Middle frontal gyrus (tissue), 1 donor: ENCODE data around the gene ACBD6.
"Not testable (repeated sequence)": the region's sequence is repeated elsewhere in the genome, so short reads cannot be mapped to it uniquely, and the experiment has no call there.

ENCODE experiments used
- DNase-seq: peaks from one replicate; pipeline ENCODE4 v3.0.0-alpha.2; 2015; ENCODE audit warnings: low spot score; ENCODE audit errors: extremely low spot score

The ACBD6 gene

GRCh38 chr1:180489976-180490375 is 12.4 kb downstream of the ACBD6 start:
- DNase-seq, result no peak

GRCh38 chr1:180489313-180489712 is 13.1 kb downstream of the ACBD6 start:
- no peak for DNase-seq

DNA sequence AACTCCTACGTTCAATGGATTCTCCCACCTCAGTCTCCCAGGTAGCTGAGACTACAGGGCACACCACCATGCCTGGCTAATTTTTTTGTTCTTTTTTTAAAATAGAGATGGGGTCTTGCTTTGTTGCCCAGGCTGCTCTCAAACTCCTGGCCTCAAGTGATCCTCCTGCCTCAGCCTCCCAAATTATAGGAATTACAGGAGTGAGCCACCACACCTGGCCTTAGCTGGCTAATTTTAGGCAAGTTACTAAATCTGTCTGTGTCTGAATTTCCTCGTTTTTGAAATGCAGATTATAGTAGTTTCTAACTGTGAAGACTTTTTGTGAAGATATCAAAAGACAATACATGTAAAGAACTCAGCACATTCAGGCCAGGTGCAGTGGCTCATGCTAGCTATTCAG is 13.7 kb downstream of the ACBD6 start:
- DNase-seq, result no peak

GRCh38 chr1:180486092-180486491 is 16.3 kb downstream of the ACBD6 start:
- no peak for DNase-seq

DNA sequence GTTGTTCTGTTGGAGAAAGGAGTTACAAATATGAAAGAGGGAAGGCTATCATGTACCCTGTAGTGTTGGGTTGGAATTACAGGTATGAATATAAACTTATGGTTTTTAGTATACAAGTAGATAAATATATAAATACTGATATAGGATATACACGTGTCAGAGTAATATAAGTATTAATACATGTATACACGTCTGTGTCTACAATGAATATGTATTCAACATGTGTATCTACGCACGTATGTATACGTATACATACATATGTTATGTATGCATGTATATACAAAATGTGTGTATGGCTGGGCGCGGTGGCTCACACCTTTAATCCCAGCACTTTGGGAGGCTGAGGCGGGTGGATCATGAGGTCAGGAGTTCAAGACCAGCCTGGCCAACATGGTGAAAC is 17.9 kb downstream of the ACBD6 start:
- DNase-seq, result no peak

GRCh38 chr1:180482425-180483275 is 19.7 kb downstream of the ACBD6 start:
- no peak for DNase-seq

DNA sequence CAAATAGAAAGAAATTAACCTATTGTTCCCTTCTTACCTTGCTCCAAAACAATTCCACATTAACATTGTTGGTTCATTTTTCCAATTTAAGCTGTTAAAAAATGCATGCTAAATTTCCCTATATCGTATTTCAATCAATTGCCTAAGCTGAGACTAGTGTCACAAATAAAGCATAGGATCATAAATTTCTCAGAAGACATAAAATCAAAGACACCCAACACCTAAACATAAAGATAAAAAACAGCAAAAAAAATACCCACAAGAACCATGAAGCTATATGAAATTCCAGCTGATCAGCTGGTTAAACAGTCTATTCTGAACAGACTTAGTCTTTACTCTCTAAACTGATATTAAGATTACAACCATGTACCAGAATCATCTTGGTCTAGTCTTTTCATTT is 32.3 kb downstream of the ACBD6 start:
- no peak for DNase-seq

DNA sequence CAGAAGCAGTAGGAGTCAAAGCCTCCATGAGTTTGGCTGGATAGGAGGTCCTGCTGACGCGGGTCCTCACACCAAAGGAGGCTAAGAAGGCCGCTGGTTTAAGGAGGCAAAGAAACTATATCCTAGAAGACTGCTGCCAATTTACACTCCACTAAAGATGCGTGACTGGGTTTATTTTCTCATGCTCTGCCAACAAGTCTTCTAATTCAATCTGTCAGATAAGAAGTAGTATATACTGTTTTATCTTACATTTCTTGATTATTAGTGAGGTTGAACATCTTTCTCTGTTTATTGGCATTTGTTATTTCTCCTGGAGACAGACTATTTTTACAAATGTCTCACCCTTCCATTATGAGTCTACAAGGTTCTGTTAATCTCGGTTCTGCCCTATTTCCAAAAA is 34.1 kb downstream of the ACBD6 start:
- no peak for DNase-seq

- no peak for DNase-seq
These were observed 40.3 kb downstream of the ACBD6 start for GRCh38 chr1:180462102-180462501.

GRCh38 chr1:180461682-180462081 is 40.7 kb downstream of the ACBD6 start:
- DNase-seq, result not testable (repeated sequence)

DNA sequence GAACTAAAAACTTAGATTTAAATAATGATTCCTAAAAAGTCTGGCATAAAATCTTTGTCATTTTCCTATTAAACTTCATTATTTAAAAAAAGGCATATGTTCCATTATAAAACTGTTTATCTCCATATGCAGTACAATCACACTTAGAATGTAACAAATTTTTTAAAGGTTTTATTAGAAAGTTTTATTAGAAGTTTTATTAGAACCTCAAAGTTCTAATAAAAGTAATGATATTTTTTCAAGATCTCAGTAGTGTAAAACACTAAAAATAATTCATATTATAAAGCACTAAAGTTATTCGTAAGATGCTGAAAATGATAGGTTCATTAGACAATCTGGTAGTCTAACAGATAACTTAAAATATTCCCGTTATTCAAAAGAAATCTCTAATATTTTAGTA is 43.6 kb downstream of the ACBD6 start:
- DNase-seq, result no peak

- no peak for DNase-seq
These were observed 46.2 kb downstream of the ACBD6 start for GRCh38 chr1:180456191-180456590.

- DNase-seq, result no peak
These were observed 50.9 kb downstream of the ACBD6 start for GRCh38 chr1:180451504-180451903.

DNA sequence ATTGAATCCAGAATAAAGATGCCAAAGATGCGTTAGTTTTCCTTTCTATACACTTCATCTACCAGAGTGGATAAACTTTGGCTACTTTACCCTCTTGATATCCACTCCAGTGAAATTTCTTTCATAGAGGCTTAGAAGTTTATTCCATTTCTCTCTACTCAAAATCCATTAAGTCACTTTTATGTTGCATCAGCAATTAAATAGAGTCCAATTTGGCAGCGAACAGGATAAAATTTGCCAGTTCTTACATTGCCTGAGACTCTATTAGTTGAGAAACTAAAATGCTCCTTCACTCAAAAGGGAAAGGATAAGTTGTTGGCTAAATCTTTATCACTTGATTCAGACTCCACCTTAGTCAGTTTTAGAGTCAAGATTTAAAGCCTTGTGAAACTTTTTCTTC is 57.9 kb downstream of the ACBD6 start:
- no peak for DNase-seq

DNA sequence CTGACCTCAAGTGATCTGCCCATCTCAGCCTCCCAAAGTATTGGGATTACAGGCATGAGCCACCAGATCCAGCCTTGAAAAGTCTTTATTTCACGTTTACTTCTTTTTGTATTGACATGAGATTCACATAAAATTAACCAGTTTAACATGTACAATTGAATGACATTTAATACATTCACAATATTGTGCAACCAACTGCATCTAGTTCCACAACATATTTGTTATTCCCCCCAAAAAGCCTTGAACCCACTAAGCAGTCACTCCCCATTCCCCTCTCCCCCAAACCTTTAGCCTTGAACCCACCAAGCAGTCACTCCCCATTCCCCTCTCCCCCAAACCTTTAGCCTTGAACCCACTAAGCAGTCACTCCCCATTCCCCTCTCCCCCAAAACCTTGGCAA is 62.0 kb downstream of the ACBD6 start:
- no peak for DNase-seq

- no peak for DNase-seq
These were observed 66.8 kb downstream of the ACBD6 start for GRCh38 chr1:180435566-180435965.

DNA sequence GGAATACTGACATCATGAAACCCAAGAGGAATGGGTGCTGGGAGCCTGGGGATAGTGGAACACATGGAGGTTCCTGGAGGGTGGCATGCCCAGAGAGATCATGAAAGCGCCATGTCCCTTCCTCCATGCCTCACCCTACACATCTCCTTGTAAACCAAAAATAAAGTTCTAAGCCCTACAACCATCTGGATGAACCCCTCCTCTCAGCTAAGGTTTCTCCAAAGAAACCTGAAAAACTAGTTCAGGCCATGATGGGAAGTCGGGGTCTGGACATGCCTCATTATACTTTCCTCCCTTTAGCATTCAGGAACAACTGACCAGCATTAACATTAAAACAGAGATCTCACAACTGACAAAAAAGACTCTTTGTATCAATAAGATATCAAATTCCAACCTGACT is 68.5 kb downstream of the ACBD6 start:
- DNase-seq, result no peak

DNA sequence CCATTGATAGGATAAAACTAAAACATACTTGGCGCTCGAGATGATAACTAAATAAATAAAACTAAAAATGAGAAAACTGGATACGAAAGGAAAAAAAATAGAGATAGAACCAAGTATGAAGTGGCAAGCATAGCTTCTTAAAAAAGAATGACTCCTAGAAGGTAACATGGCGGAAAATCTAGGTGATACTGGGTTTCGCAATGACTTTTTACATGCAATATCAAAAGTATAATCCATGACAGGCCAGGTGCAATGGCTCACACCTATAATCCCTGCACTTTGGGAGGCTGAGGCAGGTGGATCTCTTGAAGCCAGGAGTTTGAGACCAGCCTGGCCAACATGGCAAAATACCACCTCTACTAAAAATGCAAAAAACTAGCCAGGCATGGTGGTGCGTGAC is 70.7 kb downstream of the ACBD6 start:
- DNase-seq, result no peak

DNA sequence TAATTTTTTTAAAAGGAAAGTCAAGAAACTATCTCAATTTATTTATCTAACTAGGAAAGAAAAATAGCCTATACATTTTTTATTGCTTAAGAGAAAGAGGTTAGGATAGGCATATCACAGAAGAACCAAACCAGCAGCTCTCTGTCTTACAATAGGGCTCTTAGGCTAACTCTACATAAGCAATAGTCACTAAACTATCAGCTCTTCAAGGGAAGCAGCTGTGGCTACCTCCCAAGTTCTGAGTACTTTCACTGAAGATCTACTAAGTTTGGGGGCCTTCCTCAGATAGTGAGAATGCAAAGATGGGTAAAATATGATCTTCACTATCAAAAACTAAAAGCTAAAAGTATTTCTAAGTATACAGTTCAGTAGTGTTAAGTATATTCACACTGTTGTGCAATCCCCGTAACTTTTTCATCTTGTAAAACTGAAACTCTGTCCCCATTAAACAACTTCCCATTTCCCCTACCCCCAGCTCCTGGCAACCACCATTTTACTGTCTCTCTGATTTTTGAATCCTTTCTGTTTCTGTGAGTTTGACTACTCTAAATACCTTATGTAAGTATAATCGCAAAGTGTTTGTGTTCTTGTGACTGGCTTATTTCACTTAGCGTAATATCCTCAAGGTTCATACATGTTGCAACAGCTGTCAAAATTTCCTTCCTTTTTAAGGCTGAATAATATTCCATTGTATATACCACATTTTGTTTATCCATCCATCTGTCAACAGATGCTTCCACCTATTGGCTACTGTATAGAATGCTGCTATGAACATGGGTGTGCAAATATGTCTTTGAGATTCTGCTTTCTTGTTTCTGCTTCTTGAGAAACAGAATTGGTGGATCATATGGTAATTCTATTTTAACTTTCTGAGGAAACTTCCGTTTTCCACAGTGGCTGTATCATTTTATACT is 73.3 kb downstream of the ACBD6 start:
- no peak for DNase-seq

GRCh38 chr1:180425952-180426351 is 76.4 kb downstream of the ACBD6 start:
- no peak for DNase-seq

GRCh38 chr1:180424848-180425457 is 77.4 kb downstream of the ACBD6 start:
- no peak for DNase-seq

DNA sequence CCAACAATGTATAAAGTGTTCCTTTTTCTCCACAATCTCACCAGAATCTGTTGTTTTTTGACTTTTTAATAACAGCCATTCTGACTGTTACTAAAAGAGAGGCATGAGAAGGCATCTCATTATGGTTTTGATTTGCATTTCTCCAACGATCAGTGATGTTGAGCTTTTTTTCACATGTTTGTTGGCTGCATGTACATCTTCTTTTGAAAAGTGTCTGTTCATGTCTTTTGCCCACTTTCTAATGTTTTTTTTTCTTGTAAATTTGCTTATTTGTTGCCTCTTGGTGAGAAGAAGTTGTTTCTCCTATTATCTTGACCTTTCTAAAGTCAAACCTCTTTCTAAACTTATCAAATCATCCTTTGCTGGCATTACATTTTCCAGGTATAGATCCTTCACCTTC is 80.8 kb downstream of the ACBD6 start:
- DNase-seq, result no peak
